HepG2 (cell line): Measurements from ENCODE around the gene MCOLN1. TPM values are rescaled to one million over a fixed set of nuclear protein-coding genes. Genes with fewer than 3 reads are reported as not detected.
A peak's percentile ranks its signal among the peaks of the same experiment; 100 is the strongest.

Source experiments
- FOXK2 ChIP-seq: fragments of 450-650 bp; IDR thresholded peaks from 2 replicates; pipeline ENCODE4 v1.6.1; 2016
- GABPA ChIP-seq, 2 experiments: IDR thresholded peaks; 2 replicates each; pipeline ENCODE4 v1.6.1; 2011 to 2016; ENCODE audit warnings: low read depth in 2 of 2, low read length in 1 of 2, missing biosample characterization in 1 of 2, missing genetic modification characterization in 1 of 2
- JUNB ChIP-seq: sonication (generic); formaldehyde crosslinking; IDR thresholded peaks from 2 replicates; pipeline ENCODE4 v1.8.0; 2022; ENCODE audit warnings: missing genetic modification reagents, mild to moderate bottlenecking, borderline replicate concordance
- NAIF1 ChIP-seq: sonication (generic); formaldehyde crosslinking; IDR thresholded peaks from 2 replicates; pipeline ENCODE4 v1.5.0; 2020; ENCODE audit warnings: mild to moderate bottlenecking, missing genetic modification reagents, borderline replicate concordance
- PITX1 ChIP-seq: sonication (generic); formaldehyde crosslinking; IDR thresholded peaks from 2 replicates; pipeline ENCODE4 v1.5.1; 2020; ENCODE audit warnings: mild to moderate bottlenecking, missing genetic modification reagents
- RFX3 ChIP-seq: IDR thresholded peaks from 2 replicates; pipeline ENCODE4 v1.6.1; 2016; ENCODE audit warnings: missing biosample characterization, missing genetic modification reagents
- SP4 ChIP-seq: sonication (generic); formaldehyde crosslinking; IDR thresholded peaks from 2 replicates; pipeline ENCODE4 v1.8.1; 2023; ENCODE audit warnings: mild to moderate bottlenecking, missing genetic modification reagents
- SUZ12 ChIP-seq: fragments of 150-350 bp; IDR thresholded peaks from 2 replicates; pipeline ENCODE4 v1.6.1; 2014; ENCODE audit warnings: low read depth, low read length
- TBL1XR1 ChIP-seq: fragments of 150-350 bp; IDR thresholded peaks from 2 replicates; pipeline ENCODE4 v1.6.1; 2014; ENCODE audit warnings: borderline replicate concordance, low read length; ENCODE audit not compliant: partially characterized antibody
- ZBTB1 ChIP-seq: sonication (generic); formaldehyde crosslinking; IDR thresholded peaks from 2 replicates; pipeline ENCODE4 v1.4.0; 2020; ENCODE audit warnings: missing genetic modification reagents, borderline replicate concordance
- ZBTB20 ChIP-seq: sonication (generic); formaldehyde crosslinking; IDR thresholded peaks from 2 replicates; pipeline ENCODE4 v1.8.1; 2023; ENCODE audit warnings: missing genetic modification reagents, low read depth, mild to moderate bottlenecking, borderline replicate concordance
- ZNF329 ChIP-seq: sonication (generic); formaldehyde crosslinking; IDR thresholded peaks from 2 replicates; pipeline ENCODE4 v1.9.0; 2021; ENCODE audit warnings: low read depth, mild to moderate bottlenecking, missing genetic modification reagents
- ZNF335 ChIP-seq: sonication (generic); formaldehyde crosslinking; IDR thresholded peaks from 2 replicates; pipeline ENCODE4 v1.4.0; 2020; ENCODE audit warnings: missing genetic modification reagents
- ZNF460 ChIP-seq: sonication (generic); formaldehyde crosslinking; IDR thresholded peaks from 2 replicates; pipeline ENCODE4 v1.5.1; 2020; ENCODE audit warnings: missing genetic modification reagents, mild to moderate bottlenecking, borderline replicate concordance
- ZNF496 ChIP-seq: sonication (generic); formaldehyde crosslinking; IDR thresholded peaks from 2 replicates; pipeline ENCODE4 v1.8.1; 2023; ENCODE audit warnings: mild to moderate bottlenecking, moderate library complexity, missing genetic modification reagents; ENCODE audit not compliant: insufficient replicate concordance
- ZNF615 ChIP-seq: sonication (generic); formaldehyde crosslinking; IDR thresholded peaks from 2 replicates; pipeline ENCODE4 v1.5.0; 2020; ENCODE audit warnings: mild to moderate bottlenecking, missing genetic modification reagents, borderline replicate concordance
- ZNF670 ChIP-seq: sonication (generic); formaldehyde crosslinking; IDR thresholded peaks from 2 replicates; pipeline ENCODE4 v1.8.0; 2022; ENCODE audit warnings: mild to moderate bottlenecking, missing genetic modification reagents, borderline replicate concordance
- ZNF703 ChIP-seq: sonication (generic); formaldehyde crosslinking; IDR thresholded peaks from 2 replicates; pipeline ENCODE4 v1.5.1; 2020; ENCODE audit warnings: missing genetic modification reagents, mild to moderate bottlenecking, moderate library complexity, borderline replicate concordance
- ZNF713 ChIP-seq: sonication (generic); formaldehyde crosslinking; IDR thresholded peaks from 2 replicates; pipeline ENCODE4 v1.4.0; 2020; ENCODE audit warnings: mild to moderate bottlenecking, missing genetic modification reagents
- ZNF891 ChIP-seq: sonication (generic); formaldehyde crosslinking; IDR thresholded peaks from 2 replicates; pipeline ENCODE4 v1.5.0; 2020; ENCODE audit warnings: mild to moderate bottlenecking, missing genetic modification reagents
- polyA plus RNA-seq, 8 experiments: library from polyadenylated mRNA; depleted of rRNA in 3 of 8; stranded (reverse) in 7 of 8; unstranded in 1 of 8; fragments of >200 nt; fragmentation: Illumina TruSeq in 4 of 8; extraction: Trizol in 4 of 8; gene quantifications; 2 replicates each; pipeline versions ENCODE4 v1.2.1 to v1.2.3, GENCODE V29; 2011 to 2016; ENCODE audit warnings: low read depth in 4 of 8, missing spikeins in 1 of 8, mixed read lengths in 1 of 8; ENCODE audit not compliant: insufficient read depth in 1 of 8
- total RNA-seq, 5 experiments: library from RNA; depleted of rRNA; stranded (reverse); fragments of >200 nt; fragmentation: Illumina TruSeq; extraction: Trizol; gene quantifications; 2 replicates each; pipeline ENCODE4 v1.2.3, GENCODE V29; 2016; ENCODE audit warnings: low read depth in 1 of 5
- TF ChIP-seq, protein P1 (sequence below): sonication (generic); formaldehyde crosslinking; IDR thresholded peaks from 2 replicates; pipeline ENCODE4 v1.5.0; 2020; ENCODE audit warnings: mild to moderate bottlenecking, missing genetic modification reagents, moderate library complexity
- TF ChIP-seq, protein P2 (sequence below): sonication (generic); formaldehyde crosslinking; IDR thresholded peaks from 2 replicates; pipeline ENCODE4 v1.4.0; 2020; ENCODE audit warnings: mild to moderate bottlenecking, low read depth, missing genetic modification reagents
- TF ChIP-seq, protein P3 (sequence below): sonication (generic); formaldehyde crosslinking; IDR thresholded peaks from 2 replicates; pipeline ENCODE4 v1.4.0; 2020; ENCODE audit warnings: missing genetic modification reagents
- TF ChIP-seq, protein P4 (sequence below): sonication (generic); formaldehyde crosslinking; IDR thresholded peaks from 2 replicates; pipeline ENCODE4 v1.4.0; 2020; ENCODE audit warnings: mild to moderate bottlenecking, missing genetic modification reagents
- TF ChIP-seq, protein P5 (sequence below): sonication (generic); formaldehyde crosslinking; IDR thresholded peaks from 2 replicates; pipeline ENCODE4 v1.8.0; 2022; ENCODE audit warnings: missing genetic modification reagents, mild to moderate bottlenecking, borderline replicate concordance

MCOLN1 gene
- total and polyA plus RNA-seq, 2 of the 13 experiments (the other 11 are each of a cell fraction or from before 2014, with no cell fraction given): 3.4 to 15.7 TPM

DNA sequence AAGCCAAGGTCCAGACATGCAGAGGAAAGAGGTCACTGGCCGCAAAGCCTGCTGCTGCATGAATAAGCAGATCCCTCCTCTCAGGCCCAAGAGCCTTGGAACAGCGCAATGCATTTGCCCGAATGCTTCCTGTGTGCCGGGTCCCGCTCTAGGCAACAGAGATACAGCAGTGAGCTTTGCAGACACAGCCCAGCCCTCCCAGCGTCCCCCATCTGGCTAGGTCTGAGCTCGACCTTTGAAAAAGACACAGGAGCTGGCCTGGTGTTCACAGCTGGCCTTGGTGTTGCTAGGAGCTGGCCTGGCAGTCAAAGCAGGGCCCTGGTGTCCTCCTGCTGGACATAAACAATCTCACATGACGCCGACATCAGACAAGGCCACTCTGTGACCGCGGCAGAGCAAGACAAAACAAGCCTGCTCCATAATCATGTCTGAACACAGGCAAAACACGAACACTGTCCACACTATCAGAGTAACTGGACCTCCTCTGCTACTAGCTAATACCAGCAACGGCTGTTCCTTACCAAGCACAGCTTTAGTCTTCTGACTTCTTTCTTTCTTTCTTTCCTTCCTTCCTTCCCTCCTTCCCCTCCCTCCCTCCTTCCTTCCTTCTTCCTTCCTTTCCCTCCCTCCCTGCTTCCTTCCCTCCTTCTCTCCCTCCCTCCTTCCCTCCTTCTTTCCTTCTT lies 27.9 kb upstream of the MCOLN1 start (continued):
- no peak for TF ChIP-seq ZNF615 (CRISPR knock-in tag)
- TF ChIP-seq ZNF496 (CRISPR knock-in tag): no peak
- TF ChIP-seq, protein P1, sequence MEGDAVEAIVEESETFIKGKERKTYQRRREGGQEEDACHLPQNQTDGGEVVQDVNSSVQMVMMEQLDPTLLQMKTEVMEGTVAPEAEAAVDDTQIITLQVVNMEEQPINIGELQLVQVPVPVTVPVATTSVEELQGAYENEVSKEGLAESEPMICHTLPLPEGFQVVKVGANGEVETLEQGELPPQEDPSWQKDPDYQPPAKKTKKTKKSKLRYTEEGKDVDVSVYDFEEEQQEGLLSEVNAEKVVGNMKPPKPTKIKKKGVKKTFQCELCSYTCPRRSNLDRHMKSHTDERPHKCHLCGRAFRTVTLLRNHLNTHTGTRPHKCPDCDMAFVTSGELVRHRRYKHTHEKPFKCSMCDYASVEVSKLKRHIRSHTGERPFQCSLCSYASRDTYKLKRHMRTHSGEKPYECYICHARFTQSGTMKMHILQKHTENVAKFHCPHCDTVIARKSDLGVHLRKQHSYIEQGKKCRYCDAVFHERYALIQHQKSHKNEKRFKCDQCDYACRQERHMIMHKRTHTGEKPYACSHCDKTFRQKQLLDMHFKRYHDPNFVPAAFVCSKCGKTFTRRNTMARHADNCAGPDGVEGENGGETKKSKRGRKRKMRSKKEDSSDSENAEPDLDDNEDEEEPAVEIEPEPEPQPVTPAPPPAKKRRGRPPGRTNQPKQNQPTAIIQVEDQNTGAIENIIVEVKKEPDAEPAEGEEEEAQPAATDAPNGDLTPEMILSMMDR (CRISPR knock-in tag): peak; percentile 57
- TF ChIP-seq, protein P2, sequence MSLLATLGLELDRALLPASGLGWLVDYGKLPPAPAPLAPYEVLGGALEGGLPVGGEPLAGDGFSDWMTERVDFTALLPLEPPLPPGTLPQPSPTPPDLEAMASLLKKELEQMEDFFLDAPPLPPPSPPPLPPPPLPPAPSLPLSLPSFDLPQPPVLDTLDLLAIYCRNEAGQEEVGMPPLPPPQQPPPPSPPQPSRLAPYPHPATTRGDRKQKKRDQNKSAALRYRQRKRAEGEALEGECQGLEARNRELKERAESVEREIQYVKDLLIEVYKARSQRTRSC: no peak
- no peak for TF ChIP-seq ZBTB1 (CRISPR knock-in tag)
- no peak for TF ChIP-seq ZNF713
- TF ChIP-seq, protein P3, sequence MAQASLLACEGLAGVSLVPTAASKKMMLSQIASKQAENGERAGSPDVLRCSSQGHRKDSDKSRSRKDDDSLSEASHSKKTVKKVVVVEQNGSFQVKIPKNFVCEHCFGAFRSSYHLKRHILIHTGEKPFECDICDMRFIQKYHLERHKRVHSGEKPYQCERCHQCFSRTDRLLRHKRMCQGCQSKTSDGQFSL (CRISPR knock-in tag): no peak
- TF ChIP-seq ZNF329: 0 out of 2 replicates have a peak, but pooled peaks have one; percentile 24
- TF ChIP-seq SP4 (CRISPR knock-in tag): no peak
- no peak; the same call in 1 of the 2 replicates for TF ChIP-seq FOXK2
- no peak for TF ChIP-seq ZBTB20
- 0 out of 2 replicates have a peak, but pooled peaks have one; percentile 16 for TF ChIP-seq RFX3
- TF ChIP-seq ZNF335 (CRISPR knock-in tag): no peak
- no peak for TF ChIP-seq NAIF1
- no peak for TF ChIP-seq PITX1 (CRISPR knock-in tag)
- no peak for TF ChIP-seq JUNB (CRISPR knock-in tag)
- TF ChIP-seq, protein P4, sequence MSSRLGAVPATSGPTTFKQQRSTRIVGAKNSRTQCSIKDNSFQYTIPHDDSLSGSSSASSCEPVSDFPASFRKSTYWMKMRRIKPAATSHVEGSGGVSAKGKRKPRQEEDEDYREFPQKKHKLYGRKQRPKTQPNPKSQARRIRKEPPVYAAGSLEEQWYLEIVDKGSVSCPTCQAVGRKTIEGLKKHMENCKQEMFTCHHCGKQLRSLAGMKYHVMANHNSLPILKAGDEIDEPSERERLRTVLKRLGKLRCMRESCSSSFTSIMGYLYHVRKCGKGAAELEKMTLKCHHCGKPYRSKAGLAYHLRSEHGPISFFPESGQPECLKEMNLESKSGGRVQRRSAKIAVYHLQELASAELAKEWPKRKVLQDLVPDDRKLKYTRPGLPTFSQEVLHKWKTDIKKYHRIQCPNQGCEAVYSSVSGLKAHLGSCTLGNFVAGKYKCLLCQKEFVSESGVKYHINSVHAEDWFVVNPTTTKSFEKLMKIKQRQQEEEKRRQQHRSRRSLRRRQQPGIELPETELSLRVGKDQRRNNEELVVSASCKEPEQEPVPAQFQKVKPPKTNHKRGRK (CRISPR knock-in tag): peak; percentile 100
- TF ChIP-seq TBL1XR1: no peak
- TF ChIP-seq GABPA (IDR thresholded peaks at IDR 0.05; ENCODE audit: low read depth, low read length): no peak
- TF ChIP-seq GABPA (CRISPR knock-in tag; IDR thresholded peaks at IDR 0.05; ENCODE audit: low read depth): peak; percentile 12; the same call in 1 of the 2 replicates
- no peak for TF ChIP-seq ZNF703 (CRISPR knock-in tag)
- TF ChIP-seq ZNF891 (CRISPR knock-in tag): 0 out of 2 replicates have a peak, but pooled peaks have one; percentile 42
- TF ChIP-seq, protein P5, sequence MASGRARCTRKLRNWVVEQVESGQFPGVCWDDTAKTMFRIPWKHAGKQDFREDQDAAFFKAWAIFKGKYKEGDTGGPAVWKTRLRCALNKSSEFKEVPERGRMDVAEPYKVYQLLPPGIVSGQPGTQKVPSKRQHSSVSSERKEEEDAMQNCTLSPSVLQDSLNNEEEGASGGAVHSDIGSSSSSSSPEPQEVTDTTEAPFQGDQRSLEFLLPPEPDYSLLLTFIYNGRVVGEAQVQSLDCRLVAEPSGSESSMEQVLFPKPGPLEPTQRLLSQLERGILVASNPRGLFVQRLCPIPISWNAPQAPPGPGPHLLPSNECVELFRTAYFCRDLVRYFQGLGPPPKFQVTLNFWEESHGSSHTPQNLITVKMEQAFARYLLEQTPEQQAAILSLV (CRISPR knock-in tag): peak; percentile 62; the same call in 1 of the 2 replicates
- no peak for TF ChIP-seq ZNF460 (CRISPR knock-in tag)
- no peak for TF ChIP-seq SUZ12
- no peak for TF ChIP-seq ZNF670 (CRISPR knock-in tag)
